MCF 10A (cell line): ENCODE results near the gene BIK. TPM values are rescaled to one million over a fixed set of nuclear protein-coding genes. Genes with fewer than 3 reads are reported as not detected.

Experiments
- BruUV-seq: library from RNA; stranded (reverse); fragments of 400-500 nt; replicated peaks from 2 replicates; lab custom pipeline; 2021; lab: Mats Ljungman, UMichigan
- CTCF ChIA-PET: fragments of 300-600 bp; sonication (Branson Sonifier 250); formaldehyde crosslinking; extraction: SDS; loops from one replicate; lab custom pipeline; 2021; ENCODE audit warnings: antibody characterized with exemption, inconsistent platforms; lab: Yijun Ruan, JAX
- POLR2A ChIA-PET: fragments of 300-600, 350-650 bp; sonication (Branson Sonifier 250); formaldehyde crosslinking; extraction: SDS; loops from one replicate; lab custom pipeline; 2020; ENCODE audit warnings: antibody characterized with exemption, inconsistent platforms; lab: Yijun Ruan, JAX
- DNase-seq: peaks from one replicate; pipeline ENCODE4 v3.0.0-alpha.2; 2018; ENCODE audit not compliant: unreplicated experiment
- H3K27ac Mint-ChIP-seq: one replicate; pipeline ENCODE4 v1.8.0; 2022; ENCODE audit warnings: mild to moderate bottlenecking, low read depth, mixed read lengths; ENCODE audit not compliant: unreplicated experiment
- H3K27me3 Mint-ChIP-seq: one replicate; pipeline ENCODE4 v1.8.0; 2022; ENCODE audit warnings: mixed read lengths; ENCODE audit not compliant: insufficient read depth, unreplicated experiment
- H3K36me3 Mint-ChIP-seq: one replicate; pipeline ENCODE4 v1.8.0; 2022; ENCODE audit warnings: mild to moderate bottlenecking, moderate library complexity, mixed read lengths; ENCODE audit not compliant: insufficient read depth, unreplicated experiment
- H3K4me1 Mint-ChIP-seq: one replicate; pipeline ENCODE4 v1.8.0; 2022; ENCODE audit warnings: mixed read lengths; ENCODE audit not compliant: insufficient read depth, unreplicated experiment
- H3K4me3 Mint-ChIP-seq: one replicate; pipeline ENCODE4 v1.8.0; 2022; ENCODE audit warnings: mild to moderate bottlenecking, moderate library complexity, mixed read lengths; ENCODE audit not compliant: unreplicated experiment
- H3K9me3 Mint-ChIP-seq: one replicate; pipeline ENCODE4 v1.8.0; 2022; ENCODE audit warnings: mixed read lengths; ENCODE audit not compliant: unreplicated experiment
- intact Hi-C: fragments of 100-400 bp; cut with micrococcal nuclease; formaldehyde crosslinking; loops from 2 replicates; pipeline ENCODE4 v1.14.1; 2022
- total RNA-seq: library from RNA; stranded (reverse); gene quantifications from 2 replicates; pipeline ENCODE4 v1.2.3, GENCODE V29; 2022
- TF ChIP-seq, protein P1 (sequence below): fragments of 200-600 bp; IDR thresholded peaks from one replicate; pipeline ENCODE4 v1.8.0; 2022; ENCODE audit warnings: antibody characterized with exemption, mild to moderate bottlenecking; ENCODE audit not compliant: unreplicated experiment

Gene BIK
- total RNA-seq, 1 experiment from 2014 or later = 10.0 TPM

GRCh38 chr22:43127166-43127908, 16.8 kb downstream of the BIK start:
- TF ChIP-seq, protein P1, sequence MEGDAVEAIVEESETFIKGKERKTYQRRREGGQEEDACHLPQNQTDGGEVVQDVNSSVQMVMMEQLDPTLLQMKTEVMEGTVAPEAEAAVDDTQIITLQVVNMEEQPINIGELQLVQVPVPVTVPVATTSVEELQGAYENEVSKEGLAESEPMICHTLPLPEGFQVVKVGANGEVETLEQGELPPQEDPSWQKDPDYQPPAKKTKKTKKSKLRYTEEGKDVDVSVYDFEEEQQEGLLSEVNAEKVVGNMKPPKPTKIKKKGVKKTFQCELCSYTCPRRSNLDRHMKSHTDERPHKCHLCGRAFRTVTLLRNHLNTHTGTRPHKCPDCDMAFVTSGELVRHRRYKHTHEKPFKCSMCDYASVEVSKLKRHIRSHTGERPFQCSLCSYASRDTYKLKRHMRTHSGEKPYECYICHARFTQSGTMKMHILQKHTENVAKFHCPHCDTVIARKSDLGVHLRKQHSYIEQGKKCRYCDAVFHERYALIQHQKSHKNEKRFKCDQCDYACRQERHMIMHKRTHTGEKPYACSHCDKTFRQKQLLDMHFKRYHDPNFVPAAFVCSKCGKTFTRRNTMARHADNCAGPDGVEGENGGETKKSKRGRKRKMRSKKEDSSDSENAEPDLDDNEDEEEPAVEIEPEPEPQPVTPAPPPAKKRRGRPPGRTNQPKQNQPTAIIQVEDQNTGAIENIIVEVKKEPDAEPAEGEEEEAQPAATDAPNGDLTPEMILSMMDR = no peak
- intact Hi-C loops = no loop called here
- H3K36me3 Mint-ChIP-seq = peaks cover 31% of the 10 kb centered on the region
- ChIA-PET CTCF (interaction anchor here (0.7 to 1.4 kb wide), 2 partner anchors 9 to 462 kb away, joined by 3 to 8 read pairs; no protein-coding TSS in a partner anchor), POLR2A (interaction anchor here (0.6 to 2.5 kb wide), 8 partner anchors 10 to 251 kb away, joined by 3 to 10 read pairs (median 4); partner anchors contain the start of genes MCAT and TTLL12)
- peak overlapping the region; percentile 56 for H3K4me3 Mint-ChIP-seq
- H3K27me3 Mint-ChIP-seq = no peaks in the 10 kb centered on the region
- peaks cover 28% of the 10 kb centered on the region for H3K4me1 Mint-ChIP-seq
- peak; percentile 69 for DNase-seq
- H3K9me3 Mint-ChIP-seq = no peaks in the 10 kb centered on the region
- no TSS peak for BruUV-seq
- H3K27ac Mint-ChIP-seq = peak overlapping the region; percentile 77

GRCh38 chr22:43128116-43128515, 17.6 kb downstream of the BIK start:
- no peak for DNase-seq
- POLR2A ChIA-PET = interaction anchor here (0.6 to 2.5 kb wide), 5 partner anchors 10 to 59 kb away, joined by 3 to 10 read pairs (median 8); partner anchors contain the start of genes MCAT and TTLL12
- Mint-ChIP-seq H3K27me3 (no peaks in the 10 kb centered on the region), H3K27ac (peak overlapping the region; percentile 77), H3K4me1 (peaks cover 28% of the 10 kb centered on the region), H3K9me3 (no peaks in the 10 kb centered on the region), H3K4me3 (peak overlapping the region; percentile 56), H3K36me3 (peaks cover 39% of the 10 kb centered on the region)
- intact Hi-C loops = no loop called here
- TF ChIP-seq, protein P1 = no peak
- CTCF ChIA-PET = interaction anchor here (0.6 to 1.4 kb wide), 2 partner anchors 9 to 23 kb away, joined by 3 to 8 read pairs; no protein-coding TSS in a partner anchor
- no TSS peak for BruUV-seq

DNA sequence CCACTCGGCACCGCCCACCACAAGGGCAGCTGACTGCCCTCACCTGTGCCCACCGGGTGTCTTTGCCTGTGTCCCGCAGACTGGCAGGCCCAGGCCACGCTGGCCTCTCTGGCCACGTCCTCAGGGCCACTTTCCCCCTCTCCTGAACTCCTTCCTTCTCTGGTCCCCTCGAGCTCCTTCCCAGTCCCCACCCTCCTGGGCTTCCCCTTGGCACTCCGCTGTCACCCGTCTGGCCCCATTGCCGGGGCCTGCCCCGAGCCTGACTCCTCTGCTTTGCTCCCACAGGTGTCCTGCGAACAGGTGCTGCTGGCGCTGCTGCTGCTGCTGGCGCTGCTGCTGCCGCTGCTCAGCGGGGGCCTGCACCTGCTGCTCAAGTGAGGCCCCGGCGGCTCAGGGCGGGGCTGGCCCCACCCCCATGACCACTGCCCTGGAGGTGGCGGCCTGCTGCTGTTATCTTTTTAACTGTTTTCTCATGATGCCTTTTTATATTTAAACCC, 18.4 kb downstream of the BIK start:
- TF ChIP-seq, protein P1 = no peak
- POLR2A ChIA-PET = interaction anchor here (0.7 to 2.5 kb wide), 2 partner anchors 14 to 16 kb away, joined by 3 to 9 read pairs; partner anchors contain the start of gene MCAT
- H3K27me3 Mint-ChIP-seq = no peaks in the 10 kb centered on the region
- intact Hi-C loops = no loop called here
- CTCF ChIA-PET = interaction anchor here (0.6 kb wide), 1 partner anchor 22 kb away, joined by 3 read pairs; no protein-coding TSS in a partner anchor
- no peaks in the 10 kb centered on the region for H3K9me3 Mint-ChIP-seq
- peaks cover 45% of the 10 kb centered on the region for H3K36me3 Mint-ChIP-seq
- peak overlapping the region; percentile 19 for H3K27ac Mint-ChIP-seq
- peaks cover 28% of the 10 kb centered on the region for H3K4me1 Mint-ChIP-seq
- no peak overlapping the region for H3K4me3 Mint-ChIP-seq
- DNase-seq = no peak
- no TSS peak for BruUV-seq
